Loucy (cell line): Measurements from ENCODE around the gene SOX13.
A peak's percentile ranks its signal among the peaks of the same experiment; 100 is the strongest.

Experiments
- EZH2phosphoT487 ChIP-seq: fragments of 200-600 bp; IDR thresholded peaks from 2 replicates; pipeline ENCODE4 v1.6.1; 2018; ENCODE audit warnings: antibody characterized with exemption, mild to moderate bottlenecking, moderate library complexity, borderline replicate concordance
- TF ChIP-seq, protein P1 (sequence below): fragments of 200-600 bp; sonication (generic); conservative IDR thresholded peaks from 2 replicates; pipeline ENCODE4 v1.5.1; 2014; ENCODE audit warnings: mild to moderate bottlenecking, antibody characterized with exemption, low read length

DNA sequence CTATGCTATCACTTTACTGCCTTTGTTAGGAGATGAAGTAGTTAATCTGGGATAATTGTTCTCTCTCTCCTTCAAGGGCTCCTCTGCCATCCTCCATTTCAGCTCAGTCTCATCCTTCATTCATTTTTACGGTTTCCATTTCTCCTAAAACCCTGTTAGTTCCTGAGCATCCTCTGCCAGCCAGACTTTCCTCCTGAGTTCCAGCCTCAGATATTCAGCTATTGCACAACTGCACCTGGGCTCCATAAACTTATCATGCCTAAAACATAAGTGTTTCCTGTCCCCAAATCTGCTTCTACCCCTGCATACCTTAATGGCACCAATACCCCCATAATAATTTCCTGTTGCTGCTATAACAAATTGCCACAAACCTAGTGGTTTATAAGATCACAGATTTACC, 39.6 kb upstream of the SOX13 start:
- TF ChIP-seq, protein P1, sequence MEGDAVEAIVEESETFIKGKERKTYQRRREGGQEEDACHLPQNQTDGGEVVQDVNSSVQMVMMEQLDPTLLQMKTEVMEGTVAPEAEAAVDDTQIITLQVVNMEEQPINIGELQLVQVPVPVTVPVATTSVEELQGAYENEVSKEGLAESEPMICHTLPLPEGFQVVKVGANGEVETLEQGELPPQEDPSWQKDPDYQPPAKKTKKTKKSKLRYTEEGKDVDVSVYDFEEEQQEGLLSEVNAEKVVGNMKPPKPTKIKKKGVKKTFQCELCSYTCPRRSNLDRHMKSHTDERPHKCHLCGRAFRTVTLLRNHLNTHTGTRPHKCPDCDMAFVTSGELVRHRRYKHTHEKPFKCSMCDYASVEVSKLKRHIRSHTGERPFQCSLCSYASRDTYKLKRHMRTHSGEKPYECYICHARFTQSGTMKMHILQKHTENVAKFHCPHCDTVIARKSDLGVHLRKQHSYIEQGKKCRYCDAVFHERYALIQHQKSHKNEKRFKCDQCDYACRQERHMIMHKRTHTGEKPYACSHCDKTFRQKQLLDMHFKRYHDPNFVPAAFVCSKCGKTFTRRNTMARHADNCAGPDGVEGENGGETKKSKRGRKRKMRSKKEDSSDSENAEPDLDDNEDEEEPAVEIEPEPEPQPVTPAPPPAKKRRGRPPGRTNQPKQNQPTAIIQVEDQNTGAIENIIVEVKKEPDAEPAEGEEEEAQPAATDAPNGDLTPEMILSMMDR = no peak
- peak; percentile 25; the same call in 1 of the 2 replicates for TF ChIP-seq EZH2phosphoT487
